GM23248 (cell line): Measurements from ENCODE around the gene APC. TPM values are rescaled to one million over a fixed set of nuclear protein-coding genes. Genes with fewer than 3 reads are reported as not detected.
A peak's percentile ranks its signal among the peaks of the same experiment; 100 is the strongest.

Experiments
- DNase-seq: peaks from one replicate; pipeline ENCODE4 v3.0.0-alpha.2; 2015
- H2AFZ ChIP-seq: fragments of 200-600 bp; sonication (generic); 2 replicates; pipeline ENCODE4 v1.6.1; 2016; ENCODE audit warnings: antibody characterized with exemption
- H3F3A ChIP-seq: fragments of 200-600 bp; sonication (generic); 2 replicates; pipeline ENCODE4 v1.6.1; 2016; ENCODE audit warnings: mild to moderate bottlenecking, antibody characterized with exemption, mixed run types; ENCODE audit not compliant: insufficient read depth
- H3K27ac ChIP-seq: fragments of 200-600 bp; sonication (generic); 2 replicates; pipeline ENCODE4 v1.5.1; 2016; ENCODE audit warnings: mild to moderate bottlenecking
- H3K27me3 ChIP-seq: fragments of 200-600 bp; sonication (generic); replicated peaks from 2 replicates; pipeline ENCODE4 v1.6.1; 2016; ENCODE audit warnings: mild to moderate bottlenecking; ENCODE audit not compliant: insufficient read depth
- H3K36me3 ChIP-seq: fragments of 200-600 bp; sonication (generic); 2 replicates; pipeline ENCODE4 v1.6.1; 2016; ENCODE audit warnings: low read depth, mild to moderate bottlenecking
- H3K4me1 ChIP-seq: fragments of 200-600 bp; sonication (generic); 2 replicates; pipeline ENCODE4 v1.6.1; 2016; ENCODE audit warnings: mild to moderate bottlenecking; ENCODE audit not compliant: insufficient read depth
- H3K4me2 ChIP-seq: fragments of 200-600 bp; sonication (generic); one replicate; pipeline ENCODE4 v1.6.1; 2016; ENCODE audit warnings: mild to moderate bottlenecking; ENCODE audit not compliant: unreplicated experiment
- H3K4me3 ChIP-seq: fragments of 200-600 bp; sonication (generic); 2 replicates; pipeline ENCODE4 v1.5.1; 2016; ENCODE audit warnings: mild to moderate bottlenecking
- H3K79me2 ChIP-seq: fragments of 200-600 bp; sonication (generic); 2 replicates; pipeline ENCODE4 v1.6.1; 2016; ENCODE audit warnings: mild to moderate bottlenecking; ENCODE audit not compliant: insufficient read depth
- H3K9ac ChIP-seq: fragments of 200-600 bp; sonication (generic); 2 replicates; pipeline ENCODE4 v1.6.1; 2016; ENCODE audit warnings: mild to moderate bottlenecking
- H3K9me2 ChIP-seq: fragments of 200-600 bp; sonication (generic); 2 replicates; pipeline ENCODE4 v1.6.1; 2016; ENCODE audit warnings: mixed run types, mild to moderate bottlenecking, moderate library complexity; ENCODE audit not compliant: insufficient read depth
- H3K9me3 ChIP-seq: fragments of 200-600 bp; sonication (generic); one replicate; pipeline ENCODE4 v1.6.1; 2017; ENCODE audit warnings: low read depth
- H4K20me1 ChIP-seq: fragments of 200-600 bp; sonication (generic); 2 replicates; pipeline ENCODE4 v1.6.0; 2016; ENCODE audit not compliant: insufficient read depth
- EZH2 ChIP-seq: fragments of 200-600 bp; sonication (generic); IDR thresholded peaks from 2 replicates; pipeline ENCODE4 v1.6.1; 2018; ENCODE audit warnings: antibody characterized with exemption, mild to moderate bottlenecking; ENCODE audit not compliant: insufficient read depth, poor library complexity, severe bottlenecking
- EZH2phosphoT487 ChIP-seq: fragments of 200-600 bp; sonication (generic); IDR thresholded peaks from 2 replicates; pipeline ENCODE4 v1.6.1; 2018; ENCODE audit warnings: antibody characterized with exemption, moderate library complexity, mild to moderate bottlenecking, low read depth; ENCODE audit not compliant: insufficient read depth
- WGBS, 2 experiments: methylation state at CpG; one replicate each; pipeline ENCODE4 v1.1.6; 2015 to 2017; ENCODE audit warnings: low lambda C conversion rate in 2 of 2, low coverage in 1 of 2; ENCODE audit errors: missing lambda C conversion rate in 2 of 2; 5-methylcytosine and 5-hydroxymethylcytosine counted together
- in situ Hi-C: fragments of 300-500 bp; cut with MboI; formaldehyde crosslinking; loops from 2 replicates; pipeline ENCODE4 v1.15.0; 2020
- polyA plus RNA-seq: library from polyadenylated mRNA; unstranded; fragments of >200 nt; fragmentation: Nextera tagmentation; extraction: Ambion mirVana; gene quantifications from 2 replicates; pipeline ENCODE4 v1.2.1, GENCODE V29; 2016
- total RNA-seq: library from RNA; depleted of rRNA; stranded (reverse); fragments of >200 nt; shearing (Covaris generic); gene quantifications from 2 replicates; pipeline ENCODE4 v1.2.3, GENCODE V29; 2014

Gene APC
- total and polyA plus RNA-seq, 2 experiments from 2014 or later: 18.1 to 34.2 TPM

- in situ Hi-C loops: no loop called here
- peaks cover 96% of the 10 kb centered on the region for H3K79me2 ChIP-seq
- H3K4me1 ChIP-seq: peaks cover 20% of the 10 kb centered on the region
- H3K9me3 ChIP-seq: no peaks in the 10 kb centered on the region
- no peaks in the 10 kb centered on the region; the same call in 1 of the 2 replicates for H3K36me3 ChIP-seq
- TF ChIP-seq EZH2: no peak
- no peak for TF ChIP-seq EZH2phosphoT487
- peaks cover 3% of the 10 kb centered on the region; the same call in 1 of the 2 replicates for H4K20me1 ChIP-seq
- H3K9me2 ChIP-seq: no peaks in the 10 kb centered on the region
- WGBS, 2 experiments: 90 to 91% methylated on average over 3 of the region's 3 CpGs
- H2AFZ ChIP-seq: no peak overlapping the region
- peak; percentile 21 for DNase-seq
- H3F3A ChIP-seq: no peaks in the 10 kb centered on the region
- no peak overlapping the region for H3K4me3 ChIP-seq
- H3K27ac ChIP-seq: no peak overlapping the region
- H3K27me3 ChIP-seq: no peaks in the 10 kb centered on the region
- no peak overlapping the region for H3K4me2 ChIP-seq
- H3K9ac ChIP-seq: no peak overlapping the region
Observed at GRCh38 chr5:112742424-112742823, 4.7 kb downstream of the APC start.

GRCh38 chr5:112743631-112744030 is 5.9 kb downstream of the APC start:
- in situ Hi-C loops: no loop called here
- no peak for DNase-seq
- H3K79me2 ChIP-seq: peaks cover 97% of the 10 kb centered on the region

GRCh38 chr5:112752335-112752734 is 14.7 kb downstream of the APC start:
- in situ Hi-C loops: loop anchor here (5.0 to 25.0 kb wide), 2 partner anchors 200 to 540 kb away; no protein-coding TSS in a partner anchor
- TF ChIP-seq EZH2phosphoT487 (no peak), EZH2 (no peak)

More at GRCh38 chr5:112743631-112744030, 5.9 kb downstream of the APC start:
- Histone ChIP-seq H3K27ac (no peak overlapping the region), H3K4me3 (no peak overlapping the region), H3K4me1 (peaks cover 17% of the 10 kb centered on the region), H3K9me3 (no peaks in the 10 kb centered on the region), H3K9me2 (no peaks in the 10 kb centered on the region), H4K20me1 (peaks cover 3% of the 10 kb centered on the region; the same call in 1 of the 2 replicates), H3K9ac (no peak overlapping the region), H3K4me2 (no peak overlapping the region), H3K27me3 (no peaks in the 10 kb centered on the region), H3F3A (no peaks in the 10 kb centered on the region), H3K36me3 (no peaks in the 10 kb centered on the region; the same call in 1 of the 2 replicates), H2AFZ (no peak overlapping the region)
- WGBS, 2 experiments: 96 to 98% methylated on average over 4 of the region's 4 CpGs
- TF ChIP-seq EZH2phosphoT487 (no peak), EZH2 (no peak)

GRCh38 chr5:112755703-112756102 is 18.0 kb downstream of the APC start:
- Histone ChIP-seq H3F3A (0 out of 2 replicates have a peak, but pooled peaks cover 11% of the 10 kb centered on the region), H3K27me3 (no peaks in the 10 kb centered on the region), H3K9me3 (no peaks in the 10 kb centered on the region), H3K27ac (no peak overlapping the region), H3K36me3 (peaks cover 11% of the 10 kb centered on the region; the same call in 1 of the 2 replicates), H4K20me1 (no peaks in the 10 kb centered on the region), H3K4me1 (peaks cover 5% of the 10 kb centered on the region; the same call in 1 of the 2 replicates), H3K4me2 (no peak overlapping the region), H3K9ac (no peak overlapping the region), H3K79me2 (peaks cover 58% of the 10 kb centered on the region), H3K9me2 (no peaks in the 10 kb centered on the region), H3K4me3 (no peak overlapping the region), H2AFZ (no peak overlapping the region)
- in situ Hi-C loops: loop anchor here (25.0 kb wide), 1 partner anchor 543 kb away; no protein-coding TSS in a partner anchor
- TF ChIP-seq EZH2phosphoT487 (no peak), EZH2 (no peak)
- WGBS, 2 experiments: 77 to 80% methylated on average over 2 of the region's 2 CpGs
- DNase-seq: no peak

More at GRCh38 chr5:112752335-112752734, 14.7 kb downstream of the APC start:
- no peaks in the 10 kb centered on the region for H3K27me3 ChIP-seq
- H3K79me2 ChIP-seq: peaks cover 83% of the 10 kb centered on the region
- 0 out of 2 replicates have a peak, but pooled peaks cover 11% of the 10 kb centered on the region for H3F3A ChIP-seq
- H3K9me3 ChIP-seq: no peaks in the 10 kb centered on the region
- no peak overlapping the region for H3K4me2 ChIP-seq
- H3K9me2 ChIP-seq: no peaks in the 10 kb centered on the region
- DNase-seq: no peak
- 18 to 28% methylated on average over 1 of the region's 1 CpG for WGBS, 2 experiments
- peaks cover 5% of the 10 kb centered on the region; the same call in 1 of the 2 replicates for H3K4me1 ChIP-seq
- H3K36me3 ChIP-seq: no peaks in the 10 kb centered on the region; the same call in 1 of the 2 replicates
- H3K9ac ChIP-seq: no peak overlapping the region
- no peak overlapping the region for H3K4me3 ChIP-seq
- H3K27ac ChIP-seq: no peak overlapping the region
- H4K20me1 ChIP-seq: no peaks in the 10 kb centered on the region
- H2AFZ ChIP-seq: no peak overlapping the region
